PC-9 (cell line): ENCODE measurements around the gene MXRA8.

ENCODE experiments used
- CTCF ChIP-seq: fragments of 200-600 bp; sonication (generic); conservative IDR thresholded peaks from 2 replicates; pipeline ENCODE4 v1.6.1; 2017; ENCODE audit warnings: mixed run types, antibody characterized with exemption, mild to moderate bottlenecking, moderate library complexity
- EZH2 ChIP-seq: fragments of 200-600 bp; sonication (generic); IDR thresholded peaks from 2 replicates; pipeline ENCODE4 v1.8.0; 2017; ENCODE audit warnings: antibody characterized with exemption, low read depth

- TF ChIP-seq CTCF (no peak), EZH2 (no peak)
Observed at GRCh38 chr1:1356166-1356795, 2.1 kb downstream of the MXRA8 start.
